Astrocyte of the spinal cord (primary cell): ENCODE results near the gene CCNE1.
"Not testable (repeated sequence)": the region's sequence is repeated elsewhere in the genome, so short reads cannot be mapped to it uniquely, and the experiment has no call there.

ENCODE experiments used
- DNase-seq: peaks from one replicate; pipeline ENCODE4 v3.0.0; 2011; ENCODE audit warnings: low read depth, low spot score
- H3K4me3 ChIP-seq: 2 replicates; pipeline ENCODE4 v1.5.1; 2011; ENCODE audit warnings: low read depth, mild to moderate bottlenecking, low read length, moderate library complexity
- CTCF ChIP-seq: IDR thresholded peaks from 2 replicates; pipeline ENCODE4 v1.5.1; 2012; ENCODE audit warnings: low read depth, mild to moderate bottlenecking, low read length, inconsistent platforms
- in situ Hi-C: cut with HindIII; loops from 2 replicates; pipeline ENCODE4 v1.10.0; 2017; ENCODE audit warnings: low sequenced_read_pairs

The CCNE1 gene

DNA sequence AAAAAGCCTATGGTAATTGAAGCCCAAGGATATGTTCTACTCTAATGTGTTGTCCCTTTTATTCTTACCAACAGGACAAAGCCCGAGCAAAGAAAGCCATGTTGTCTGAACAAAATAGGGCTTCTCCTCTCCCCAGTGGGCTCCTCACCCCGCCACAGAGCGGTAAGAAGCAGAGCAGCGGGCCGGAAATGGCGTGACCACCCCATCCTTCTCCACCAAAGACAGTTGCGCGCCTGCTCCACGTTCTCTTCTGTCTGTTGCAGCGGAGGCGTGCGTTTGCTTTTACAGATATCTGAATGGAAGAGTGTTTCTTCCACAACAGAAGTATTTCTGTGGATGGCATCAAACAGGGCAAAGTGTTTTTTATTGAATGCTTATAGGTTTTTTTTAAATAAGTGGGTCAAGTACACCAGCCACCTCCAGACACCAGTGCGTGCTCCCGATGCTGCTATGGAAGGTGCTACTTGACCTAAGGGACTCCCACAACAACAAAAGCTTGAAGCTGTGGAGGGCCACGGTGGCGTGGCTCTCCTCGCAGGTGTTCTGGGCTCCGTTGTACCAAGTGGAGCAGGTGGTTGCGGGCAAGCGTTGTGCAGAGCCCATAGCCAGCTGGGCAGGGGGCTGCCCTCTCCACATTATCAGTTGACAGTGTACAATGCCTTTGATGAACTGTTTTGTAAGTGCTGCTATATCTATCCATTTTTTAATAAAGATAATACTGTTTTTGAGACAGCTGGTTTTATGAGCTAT is 12.0 kb downstream of the CCNE1 start:
- TF ChIP-seq CTCF: no peak
- no peak overlapping the region for H3K4me3 ChIP-seq
- in situ Hi-C loops: no loop called here
- DNase-seq: no peak

DNA sequence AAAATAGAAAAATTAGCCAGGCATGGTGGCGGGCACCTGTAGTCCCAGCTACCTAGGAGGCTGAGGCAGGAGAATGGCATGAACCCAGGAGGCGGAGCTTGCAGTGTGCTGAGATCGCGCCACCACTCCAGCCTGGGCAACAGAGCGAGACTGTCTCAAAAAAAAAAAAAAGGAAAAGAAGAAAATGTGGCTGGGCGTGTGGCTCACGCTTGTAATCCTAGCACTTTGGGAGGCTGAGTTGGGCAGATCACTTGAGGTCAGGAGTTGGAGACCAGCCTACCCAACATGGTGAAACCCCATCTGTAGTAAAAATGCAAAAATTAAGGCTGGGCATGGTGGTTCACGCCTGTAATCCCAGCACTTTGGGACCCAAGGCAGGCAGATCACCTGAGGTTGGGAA is 13.5 kb downstream of the CCNE1 start:
- in situ Hi-C loops, DNase-seq, H3K4me3 ChIP-seq: not testable (repeated sequence)

- in situ Hi-C loops: no loop called here
- no peak for TF ChIP-seq CTCF
- DNase-seq: no peak
- no peak overlapping the region for H3K4me3 ChIP-seq
Measured at GRCh38 chr19:29831041-29831548, 19.3 kb downstream of the CCNE1 start.

DNA sequence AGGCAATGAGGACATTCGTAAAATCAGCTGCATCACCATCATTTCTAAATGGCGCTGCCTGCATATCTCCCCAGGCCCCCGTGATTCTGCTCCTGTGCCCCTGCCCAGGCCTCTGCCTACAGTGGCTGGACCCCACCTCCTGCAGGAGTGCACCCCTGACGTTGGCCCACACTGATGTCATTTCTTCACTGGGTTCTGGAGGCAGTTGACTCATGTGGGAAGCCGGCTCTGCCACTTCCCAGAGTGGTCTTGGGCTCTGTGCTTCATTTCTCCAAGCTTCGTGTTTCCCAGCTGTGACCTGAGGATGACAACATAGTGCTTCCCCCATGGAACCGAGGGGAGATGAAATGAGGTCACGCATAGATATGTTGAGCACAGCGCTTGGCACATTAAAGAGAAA is 19.9 kb downstream of the CCNE1 start:
- DNase-seq: no peak
- no peak for TF ChIP-seq CTCF
- no peak overlapping the region for H3K4me3 ChIP-seq
- in situ Hi-C loops: no loop called here

DNA sequence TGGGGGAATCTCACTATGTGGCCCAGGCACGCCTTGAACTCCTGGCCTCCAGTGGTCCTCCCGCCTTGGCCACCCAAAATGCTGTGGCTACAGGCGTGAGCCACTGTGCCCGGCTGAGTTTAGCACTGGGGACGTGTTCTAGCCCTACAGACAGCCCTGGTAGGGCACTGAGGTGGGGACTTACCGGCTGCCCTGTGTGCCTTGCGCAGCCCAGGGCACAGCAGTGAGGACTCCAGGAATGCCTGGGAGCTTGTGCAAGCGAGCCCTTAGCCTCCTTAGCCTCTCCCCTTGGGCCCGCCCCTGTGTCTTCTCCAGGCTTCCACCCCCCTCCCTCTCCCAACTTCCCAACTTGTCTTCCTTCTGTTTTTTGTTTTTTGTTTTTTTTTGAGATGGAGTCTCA is 21.0 kb downstream of the CCNE1 start:
- in situ Hi-C loops: no loop called here
- no peak overlapping the region for H3K4me3 ChIP-seq
- no peak for TF ChIP-seq CTCF
- DNase-seq: no peak

- in situ Hi-C loops: no loop called here
- no peak for TF ChIP-seq CTCF
Measured at GRCh38 chr19:29833614-29834261, 21.9 kb downstream of the CCNE1 start.

More at GRCh38 chr19:29833614-29834261, 21.9 kb downstream of the CCNE1 start:
- H3K4me3 ChIP-seq: no peak overlapping the region
- no peak for DNase-seq
